Endothelial cell of umbilical vein (primary cell): ENCODE data around the gene CHST11. TPM values are rescaled to one million over a fixed set of nuclear protein-coding genes. Genes with fewer than 3 reads are reported as not detected.

Experiments used
- BruUV-seq: library from RNA; stranded (reverse); fragments of 400-500 nt; replicated peaks from 2 replicates; lab custom pipeline; 2021; lab: Mats Ljungman, UMichigan
- CTCF ChIA-PET: fragments of 300-600, 350-600 bp; sonication (Branson Sonifier 250); formaldehyde crosslinking; loops from one replicate; lab custom pipeline; 2021; ENCODE audit warnings: antibody characterized with exemption, inconsistent platforms; lab: Charles Lee
- POLR2A ChIA-PET: fragments of 300-600, 350-600 bp; sonication (Branson Sonifier 250); formaldehyde crosslinking; loops from one replicate; lab custom pipeline; 2021; ENCODE audit warnings: antibody characterized with exemption, inconsistent platforms; lab: Charles Lee
- DNase-seq: peaks from one replicate; pipeline ENCODE4 v3.0.0-alpha.2; 2011; ENCODE audit warnings: low read depth, low spot score
- FAIRE-seq: peaks from 2 replicates; lab custom pipeline; 2011; peaks lifted over from hg19 to GRCh38; lab: Jason Lieb, UNC
- H2AFZ ChIP-seq: 2 replicates; pipeline ENCODE4 v1.6.0; 2012; ENCODE audit warnings: low read depth, low read length, control low read depth, inconsistent platforms
- H3K27ac ChIP-seq: 2 replicates; pipeline ENCODE4 v1.5.1; 2011; ENCODE audit warnings: low read depth, mild to moderate bottlenecking, control low read depth, low read length, moderate library complexity; ENCODE audit not compliant: insufficient read depth
- H3K27me3 ChIP-seq, 2 experiments: 2 replicates each; pipeline versions ENCODE4 v1.6.0 to v1.6.1; 2011; ENCODE audit warnings: low read length in 2 of 2, mixed read lengths in 1 of 2; ENCODE audit not compliant: control insufficient read depth in 2 of 2, insufficient read depth in 2 of 2
- H3K36me3 ChIP-seq, 2 experiments: 2 replicates in 1 of 2; 3 replicates in 1 of 2; pipeline ENCODE4 v1.5.1; 2011; ENCODE audit warnings: low read length in 2 of 2, mild to moderate bottlenecking in 1 of 2, moderate library complexity in 1 of 2; ENCODE audit not compliant: control insufficient read depth in 2 of 2, insufficient read depth in 2 of 2; ENCODE audit errors: extremely low read depth in 1 of 2
- H3K4me1 ChIP-seq: 3 replicates; pipeline ENCODE4 v1.5.1; 2011; ENCODE audit warnings: mild to moderate bottlenecking, low read length; ENCODE audit not compliant: control insufficient read depth, insufficient read depth; ENCODE audit errors: extremely low read depth
- H3K4me2 ChIP-seq: 2 replicates; pipeline ENCODE4 v1.6.1; 2011; ENCODE audit warnings: low read length, control low read depth, mixed read lengths; ENCODE audit not compliant: insufficient read depth
- H3K4me3 ChIP-seq, 3 experiments: fragments of 200-600 bp in 1 of 3; sonication (generic), shearing (Covaris generic) in 1 of 3; replicated peaks in 1 of 3; 2 replicates each; pipeline ENCODE4 v1.5.1; 2011 to 2016; ENCODE audit warnings: control low read depth in 3 of 3, low read length in 3 of 3, mild to moderate bottlenecking in 2 of 3, inconsistent platforms in 1 of 3, low read depth in 1 of 3, moderate library complexity in 1 of 3; ENCODE audit not compliant: insufficient read depth in 1 of 3
- H3K79me2 ChIP-seq: 2 replicates; pipeline ENCODE4 v1.6.0; 2012; ENCODE audit warnings: low read length, inconsistent platforms; ENCODE audit not compliant: control insufficient read depth, insufficient read depth
- H3K9ac ChIP-seq: replicated peaks from 2 replicates; pipeline ENCODE3; 2011; ENCODE audit warnings: low read length, control low read depth; ENCODE audit not compliant: insufficient read depth; ENCODE audit errors: extremely low read depth
- H3K9me1 ChIP-seq: replicated peaks from 3 replicates; pipeline ENCODE4 v1.6.0; 2011; ENCODE audit warnings: mild to moderate bottlenecking, low read length; ENCODE audit not compliant: control insufficient read depth, insufficient read depth; ENCODE audit errors: extremely low read depth
- H3K9me3 ChIP-seq: replicated peaks from 2 replicates; pipeline ENCODE4 v1.5.1; 2012; ENCODE audit warnings: low read length, inconsistent platforms; ENCODE audit not compliant: control insufficient read depth, insufficient read depth
- H4K20me1 ChIP-seq: replicated peaks from 2 replicates; pipeline ENCODE3; 2011; ENCODE audit warnings: mild to moderate bottlenecking, low read length; ENCODE audit not compliant: control insufficient read depth, insufficient read depth; ENCODE audit errors: extremely low read depth
- EZH2 ChIP-seq: IDR thresholded peaks from 2 replicates; pipeline ENCODE4 v1.6.1; 2012; ENCODE audit warnings: borderline replicate concordance, low read depth, mild to moderate bottlenecking, moderate library complexity, low read length, inconsistent platforms; ENCODE audit not compliant: severe bottlenecking
- FOS ChIP-seq: IDR thresholded peaks from 2 replicates; pipeline ENCODE4 v1.6.1; 2011; ENCODE audit warnings: mild to moderate bottlenecking, low read length, moderate library complexity, borderline replicate concordance; ENCODE audit not compliant: insufficient read depth
- GATA2 ChIP-seq: IDR thresholded peaks from 2 replicates; pipeline ENCODE4 v1.7.0; 2011; ENCODE audit warnings: low read depth, mild to moderate bottlenecking, moderate library complexity, mixed read lengths, low read length; ENCODE audit not compliant: insufficient read length, insufficient read depth
- JUN ChIP-seq: IDR thresholded peaks from 2 replicates; pipeline ENCODE4 v1.6.1; 2011; ENCODE audit warnings: borderline replicate concordance, low read depth; ENCODE audit not compliant: insufficient read length, insufficient read depth
- MYC ChIP-seq: IDR thresholded peaks from one replicate; pipeline ENCODE4 v1.6.1; 2011; ENCODE audit warnings: mild to moderate bottlenecking, low read depth, low read length
- dilution Hi-C: fragments of 300-500 bp; cut with MboI; formaldehyde crosslinking; loops from one replicate; pipeline ENCODE4 v1.15.0; 2019; ENCODE audit warnings: low sequenced_read_pairs; ENCODE audit not compliant: extremely low pct_ligation_motif_present
- intact Hi-C: fragments of 100-400 bp; cut with micrococcal nuclease; formaldehyde crosslinking; loops from one replicate; pipeline ENCODE4 v1.10.0; 2022
- polyA plus RNA-seq, 4 experiments: library from polyadenylated mRNA; depleted of rRNA in 3 of 4; stranded (reverse) in 3 of 4; unstranded in 1 of 4; fragments of >200 nt; gene quantifications; 2 replicates each; pipeline versions ENCODE4 v1.2.1 to v1.2.3, GENCODE V29; 2011 to 2012; ENCODE audit warnings: missing spikeins in 1 of 4
- total RNA-seq: library from RNA; stranded (reverse); gene quantifications from 2 replicates; pipeline ENCODE4 v1.2.3, GENCODE V29; 2021
- TF ChIP-seq, protein P1 (sequence below): IDR thresholded peaks from 2 replicates; pipeline ENCODE4 v1.6.1; 2011; ENCODE audit not compliant: insufficient read depth, insufficient read length
- TF ChIP-seq, protein P2 (sequence below), 2 donors: IDR thresholded peaks; 1 replicate in 1 of 2; 2 replicates in 1 of 2; pipeline ENCODE4 v1.5.1; 2011; ENCODE audit warnings: low read length in 2 of 2, mild to moderate bottlenecking in 2 of 2, moderate library complexity in 2 of 2, control low read depth in 1 of 2, inconsistent platforms in 1 of 2, low read depth in 1 of 2; ENCODE audit not compliant: insufficient read depth in 1 of 2; ENCODE audit errors: extremely low read depth in 1 of 2

The CHST11 gene
- total and polyA plus RNA-seq, 2 donors (not counting 3 experiments of a cell fraction or from before 2014, with no cell fraction given) = 19.7 to 20.9 TPM

DNA sequence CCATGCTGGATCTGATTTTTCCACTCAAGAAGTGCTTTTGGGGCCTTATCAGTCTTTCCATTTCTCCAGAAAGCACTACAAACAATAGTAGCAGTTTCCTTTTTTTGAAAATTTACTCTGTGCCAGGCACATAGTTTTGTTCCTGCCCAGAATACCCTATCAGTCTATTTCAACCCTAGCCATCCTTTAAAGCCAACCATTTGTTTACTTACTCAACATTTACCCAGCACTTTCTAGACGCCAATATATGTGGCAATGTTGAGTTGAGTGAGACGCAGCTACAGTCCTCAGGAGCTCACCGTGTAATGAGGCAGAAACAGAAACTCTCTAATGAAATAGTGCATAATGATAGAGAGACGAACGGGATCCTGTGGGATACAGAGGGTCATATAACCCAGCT is 32.9 kb upstream of the CHST11 start:
- DNase-seq (peak; percentile 44), FAIRE-seq (no peak)
- no peak overlapping the region for H3K4me3 ChIP-seq
- no peak overlapping the region for H3K9ac ChIP-seq
- TF ChIP-seq FOS (no peak), EZH2 (no peak), JUN (no peak), GATA2 (no peak), MYC (no peak)
- TF ChIP-seq, protein P1, sequence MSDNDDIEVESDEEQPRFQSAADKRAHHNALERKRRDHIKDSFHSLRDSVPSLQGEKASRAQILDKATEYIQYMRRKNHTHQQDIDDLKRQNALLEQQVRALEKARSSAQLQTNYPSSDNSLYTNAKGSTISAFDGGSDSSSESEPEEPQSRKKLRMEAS = no peak
- TF ChIP-seq, protein P2, sequence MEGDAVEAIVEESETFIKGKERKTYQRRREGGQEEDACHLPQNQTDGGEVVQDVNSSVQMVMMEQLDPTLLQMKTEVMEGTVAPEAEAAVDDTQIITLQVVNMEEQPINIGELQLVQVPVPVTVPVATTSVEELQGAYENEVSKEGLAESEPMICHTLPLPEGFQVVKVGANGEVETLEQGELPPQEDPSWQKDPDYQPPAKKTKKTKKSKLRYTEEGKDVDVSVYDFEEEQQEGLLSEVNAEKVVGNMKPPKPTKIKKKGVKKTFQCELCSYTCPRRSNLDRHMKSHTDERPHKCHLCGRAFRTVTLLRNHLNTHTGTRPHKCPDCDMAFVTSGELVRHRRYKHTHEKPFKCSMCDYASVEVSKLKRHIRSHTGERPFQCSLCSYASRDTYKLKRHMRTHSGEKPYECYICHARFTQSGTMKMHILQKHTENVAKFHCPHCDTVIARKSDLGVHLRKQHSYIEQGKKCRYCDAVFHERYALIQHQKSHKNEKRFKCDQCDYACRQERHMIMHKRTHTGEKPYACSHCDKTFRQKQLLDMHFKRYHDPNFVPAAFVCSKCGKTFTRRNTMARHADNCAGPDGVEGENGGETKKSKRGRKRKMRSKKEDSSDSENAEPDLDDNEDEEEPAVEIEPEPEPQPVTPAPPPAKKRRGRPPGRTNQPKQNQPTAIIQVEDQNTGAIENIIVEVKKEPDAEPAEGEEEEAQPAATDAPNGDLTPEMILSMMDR (IDR thresholded peaks at IDR 0.05; ENCODE audit: extremely low read depth in 1 of 2, insufficient read depth in 1 of 2, low read depth in 1 of 2, low read length in 2 of 2) = no peak
- POLR2A ChIA-PET = interaction anchor here (0.7 kb wide), 1 partner anchor 506 kb away, joined by 3 read pairs; no protein-coding TSS in a partner anchor
- dilution Hi-C loops (no loop called here), intact Hi-C loops (no loop called here)
- CTCF ChIA-PET = interaction anchor here (1.8 kb wide), 1 partner anchor 42 kb away, joined by 6 read pairs; no protein-coding TSS in a partner anchor
- no peaks in the 10 kb centered on the region for H3K27me3 ChIP-seq
- no peaks in the 10 kb centered on the region for H3K9me1 ChIP-seq
- no peaks in the 10 kb centered on the region for H3K36me3 ChIP-seq
- no peaks in the 10 kb centered on the region for H3K9me3 ChIP-seq
- no peaks in the 10 kb centered on the region for H4K20me1 ChIP-seq
- no TSS peak for BruUV-seq
- H3K4me2 ChIP-seq = no peak overlapping the region
- peaks cover 6% of the 10 kb centered on the region for H3K4me1 ChIP-seq
- no peak overlapping the region for H3K27ac ChIP-seq
- H2AFZ ChIP-seq = no peak overlapping the region
- no peaks in the 10 kb centered on the region for H3K79me2 ChIP-seq
